GM12891 (cell line): ENCODE data around the gene NUAK1.

Experiments
- DNase-seq: peaks from one replicate; pipeline ENCODE4 v3.0.0; 2011; ENCODE audit warnings: low spot score; ENCODE audit not compliant: insufficient read length
- FAIRE-seq: peaks from 2 replicates; lab custom pipeline; 2011; peaks lifted over from hg19 to GRCh38; lab: Jason Lieb, UNC
- PAX5 ChIP-seq: IDR thresholded peaks from 2 replicates; pipeline ENCODE4 v1.6.1; 2011; ENCODE audit warnings: low read length, moderate library complexity, mild to moderate bottlenecking; ENCODE audit not compliant: insufficient read depth, severe bottlenecking
- POLR2A ChIP-seq: IDR thresholded peaks from 2 replicates; pipeline ENCODE4 v1.6.1; 2011; ENCODE audit warnings: low read depth, low read length, control low read depth
- POLR2AphosphoS5 ChIP-seq: IDR thresholded peaks from 2 replicates; pipeline ENCODE4 v1.6.1; 2011; ENCODE audit warnings: low read depth, low read length, control low read depth
- POU2F2 ChIP-seq: IDR thresholded peaks from 2 replicates; pipeline ENCODE4 v1.6.1; 2011; ENCODE audit warnings: low read depth, mild to moderate bottlenecking, control low read depth, low read length, moderate library complexity
- SPI1 ChIP-seq: IDR thresholded peaks from 2 replicates; pipeline ENCODE4 v1.6.1; 2011; ENCODE audit warnings: low read depth, low read length, control low read depth
- TAF1 ChIP-seq: IDR thresholded peaks from 2 replicates; pipeline ENCODE4 v1.6.1; 2011; ENCODE audit warnings: low read depth, low read length, control low read depth

NUAK1 gene

GRCh38 chr12:106174876-106175275 is 36.1 kb upstream of the NUAK1 start:
- TF ChIP-seq SPI1 = no peak
- TF ChIP-seq TAF1 = no peak
- TF ChIP-seq POLR2AphosphoS5 = no peak
- TF ChIP-seq POLR2A = no peak
- TF ChIP-seq POU2F2 = no peak
- TF ChIP-seq PAX5 = no peak
- FAIRE-seq = no peak

GRCh38 chr12:106173442-106173841 is 34.7 kb upstream of the NUAK1 start:
- DNase-seq (no peak), FAIRE-seq (no peak)
- no peak for TF ChIP-seq PAX5
- TF ChIP-seq TAF1 = no peak
- TF ChIP-seq POU2F2 = no peak
- no peak for TF ChIP-seq SPI1
- no peak for TF ChIP-seq POLR2AphosphoS5
- no peak for TF ChIP-seq POLR2A

More at GRCh38 chr12:106174876-106175275, 36.1 kb upstream of the NUAK1 start:
- DNase-seq = no peak

- FAIRE-seq (no peak), DNase-seq (no peak)
- TF ChIP-seq POLR2A (no peak), TAF1 (no peak), PAX5 (no peak), POU2F2 (no peak), POLR2AphosphoS5 (no peak), SPI1 (no peak)
These were observed 32.5 kb upstream of the NUAK1 start for GRCh38 chr12:106171117-106171750.

GRCh38 chr12:106170285-106170684 is 31.5 kb upstream of the NUAK1 start:
- DNase-seq = no peak
- FAIRE-seq = no peak
- TF ChIP-seq TAF1 = no peak
- TF ChIP-seq SPI1 = no peak
- TF ChIP-seq POU2F2 = no peak
- TF ChIP-seq POLR2A = no peak
- no peak for TF ChIP-seq PAX5
- TF ChIP-seq POLR2AphosphoS5 = no peak

- FAIRE-seq (no peak), DNase-seq (no peak)
- TF ChIP-seq POLR2A (no peak), TAF1 (no peak), POLR2AphosphoS5 (no peak), POU2F2 (no peak), SPI1 (no peak), PAX5 (no peak)
These were observed 25.0 kb upstream of the NUAK1 start for GRCh38 chr12:106163712-106164111.

GRCh38 chr12:106161491-106161890 is 22.7 kb upstream of the NUAK1 start:
- no peak for DNase-seq
- FAIRE-seq = no peak
- TF ChIP-seq POU2F2 = no peak
- no peak for TF ChIP-seq SPI1
- TF ChIP-seq POLR2AphosphoS5 = no peak
- no peak for TF ChIP-seq PAX5
- no peak for TF ChIP-seq POLR2A
- TF ChIP-seq TAF1 = no peak

GRCh38 chr12:106160915-106161314 is 22.2 kb upstream of the NUAK1 start:
- FAIRE-seq (no peak), DNase-seq (no peak)
- TF ChIP-seq SPI1 (no peak), POLR2A (no peak), TAF1 (no peak), POU2F2 (no peak), PAX5 (no peak), POLR2AphosphoS5 (no peak)

GRCh38 chr12:106157802-106158201 is 19.0 kb upstream of the NUAK1 start:
- DNase-seq = no peak
- no peak for FAIRE-seq
- TF ChIP-seq POLR2A = no peak
- no peak for TF ChIP-seq SPI1
- TF ChIP-seq TAF1 = no peak
- TF ChIP-seq PAX5 = no peak
- TF ChIP-seq POLR2AphosphoS5 = no peak
- no peak for TF ChIP-seq POU2F2

GRCh38 chr12:106154751-106155273 is 16.1 kb upstream of the NUAK1 start:
- FAIRE-seq (no peak), DNase-seq (no peak)
- no peak for TF ChIP-seq TAF1
- no peak for TF ChIP-seq POLR2A
- no peak for TF ChIP-seq PAX5
- TF ChIP-seq POU2F2 = no peak
- no peak for TF ChIP-seq POLR2AphosphoS5
- TF ChIP-seq SPI1 = no peak

GRCh38 chr12:106152334-106152733 is 13.6 kb upstream of the NUAK1 start:
- no peak for TF ChIP-seq POLR2AphosphoS5
- no peak for TF ChIP-seq POU2F2
- no peak for TF ChIP-seq SPI1
- TF ChIP-seq TAF1 = no peak
- TF ChIP-seq POLR2A = no peak
- TF ChIP-seq PAX5 = no peak
- FAIRE-seq (no peak), DNase-seq (no peak)
